Rectal smooth muscle tissue (tissue), 1 donor: ENCODE results near the gene WIPF1.
A peak's percentile ranks its signal among the peaks of the same experiment; 100 is the strongest.

Source experiments
- H3K27ac ChIP-seq: one replicate; pipeline ENCODE4 v1.7.0; 2013; ENCODE audit warnings: low read depth, low read length, inconsistent platforms
- H3K27me3 ChIP-seq: one replicate; pipeline ENCODE4 v1.7.0; 2013; ENCODE audit warnings: low read length; ENCODE audit not compliant: control insufficient read depth, insufficient read depth
- H3K36me3 ChIP-seq: one replicate; pipeline ENCODE4 v1.7.0; 2013; ENCODE audit warnings: low read length; ENCODE audit not compliant: control insufficient read depth, insufficient read depth
- H3K4me1 ChIP-seq: one replicate; pipeline ENCODE4 v1.7.0; 2013; ENCODE audit warnings: low read length; ENCODE audit not compliant: control insufficient read depth, insufficient read depth
- H3K4me3 ChIP-seq: one replicate; pipeline ENCODE4 v1.7.0; 2013; ENCODE audit warnings: low read length
- H3K9ac ChIP-seq: one replicate; pipeline ENCODE4 v1.7.0; 2013; ENCODE audit warnings: low read length

The WIPF1 gene

GRCh38 chr2:174615871-174616436 lies 18.4 kb upstream of the WIPF1 start:
- no peaks in the 10 kb centered on the region for H3K27me3 ChIP-seq
- H3K36me3 ChIP-seq, result no peaks in the 10 kb centered on the region
- H3K9ac ChIP-seq, result no peak overlapping the region
- no peak overlapping the region for H3K4me3 ChIP-seq
- no peak overlapping the region for H3K27ac ChIP-seq
- H3K4me1 ChIP-seq, result peaks cover 1% of the 10 kb centered on the region

DNA sequence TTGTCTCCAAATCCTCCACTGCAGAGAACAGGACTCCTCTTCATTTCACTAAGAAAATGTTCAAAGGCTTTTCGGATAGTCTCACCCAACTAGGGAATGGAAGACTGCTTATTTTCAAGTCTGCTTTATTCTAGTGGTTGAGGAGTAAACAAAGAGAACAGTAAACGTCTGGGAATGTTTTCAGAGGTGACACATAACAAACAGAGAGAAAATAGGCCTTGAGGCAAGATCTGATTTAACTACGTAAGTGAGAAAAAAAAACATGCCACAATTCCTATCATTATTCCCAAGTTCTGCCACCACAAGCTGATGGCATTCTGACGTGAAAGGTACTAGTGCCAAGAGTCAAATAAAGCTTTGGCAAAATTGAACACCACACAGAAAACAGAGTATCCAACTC lies 16.7 kb upstream of the WIPF1 start:
- Histone ChIP-seq H3K27ac (no peak overlapping the region), H3K4me3 (no peak overlapping the region), H3K9ac (no peak overlapping the region), H3K36me3 (no peaks in the 10 kb centered on the region), H3K27me3 (no peaks in the 10 kb centered on the region), H3K4me1 (peaks cover 7% of the 10 kb centered on the region)

DNA sequence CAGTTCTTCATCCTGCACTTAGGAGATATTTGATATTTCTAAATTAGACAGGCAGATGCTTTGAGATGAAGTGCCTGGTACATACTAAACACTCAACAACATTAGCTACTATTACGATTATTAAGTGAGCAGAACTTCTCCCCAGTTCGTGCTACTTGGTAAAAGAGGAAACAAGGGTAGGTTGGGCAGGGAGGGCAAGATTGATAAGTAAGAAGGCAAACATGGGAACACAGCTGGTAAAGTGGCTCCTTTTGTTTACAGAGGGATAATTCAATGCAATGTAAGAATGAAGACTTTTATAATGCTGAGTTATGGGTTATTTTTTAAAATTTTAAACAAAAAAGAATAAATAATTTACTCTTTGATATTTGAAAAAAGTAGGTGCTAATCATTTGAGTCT lies 15.9 kb upstream of the WIPF1 start:
- Histone ChIP-seq H3K4me3 (no peak overlapping the region), H3K27ac (no peak overlapping the region), H3K9ac (no peak overlapping the region), H3K4me1 (peaks cover 7% of the 10 kb centered on the region), H3K36me3 (no peaks in the 10 kb centered on the region), H3K27me3 (no peaks in the 10 kb centered on the region)

DNA sequence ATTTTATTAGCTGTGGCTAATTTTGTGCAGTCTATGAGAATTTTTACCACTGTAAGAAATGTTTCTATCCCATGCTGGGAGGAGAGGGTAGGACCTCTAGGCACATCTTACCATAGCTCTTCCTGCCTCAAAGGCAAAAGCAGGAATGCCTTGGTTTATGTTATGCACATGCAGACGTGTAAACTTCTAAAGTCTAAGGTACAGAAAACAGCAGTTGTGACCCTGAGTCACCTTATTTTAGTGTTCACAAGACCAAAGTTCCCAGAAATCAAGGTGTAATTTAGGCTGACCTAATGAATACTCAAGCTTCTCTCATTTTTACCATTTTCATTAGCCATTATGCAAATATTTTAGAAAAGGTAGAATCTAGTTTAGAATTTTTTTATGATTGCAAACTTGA lies 15.4 kb upstream of the WIPF1 start:
- H3K27me3 ChIP-seq, result no peaks in the 10 kb centered on the region
- no peak overlapping the region for H3K4me3 ChIP-seq
- peaks cover 10% of the 10 kb centered on the region for H3K4me1 ChIP-seq
- H3K36me3 ChIP-seq, result no peaks in the 10 kb centered on the region
- no peak overlapping the region for H3K27ac ChIP-seq
- H3K9ac ChIP-seq, result no peak overlapping the region

GRCh38 chr2:174611854-174612253 lies 14.2 kb upstream of the WIPF1 start:
- Histone ChIP-seq H3K36me3 (no peaks in the 10 kb centered on the region), H3K9ac (no peak overlapping the region), H3K4me3 (no peak overlapping the region), H3K27ac (no peak overlapping the region), H3K4me1 (peaks cover 18% of the 10 kb centered on the region), H3K27me3 (no peaks in the 10 kb centered on the region)

DNA sequence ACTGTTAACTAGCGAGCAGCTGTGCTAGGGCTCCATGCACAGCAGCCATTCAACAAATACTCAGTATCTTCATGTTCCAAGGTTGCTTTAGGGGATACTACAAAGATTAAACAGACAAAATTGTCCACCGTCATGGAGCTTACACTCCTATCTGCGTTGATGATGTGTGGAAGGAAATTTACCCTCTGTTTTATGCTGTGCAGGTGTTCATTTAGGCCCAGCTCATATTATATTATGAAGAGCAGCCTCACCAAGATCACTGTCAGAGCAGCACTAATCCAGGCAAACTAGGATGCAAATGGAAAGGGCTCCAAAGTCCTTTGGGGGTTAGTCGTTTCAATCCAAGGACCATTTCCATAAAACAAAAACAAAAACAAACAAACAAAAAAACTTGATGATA lies 13.4 kb upstream of the WIPF1 start:
- Histone ChIP-seq H3K9ac (no peak overlapping the region), H3K27ac (no peak overlapping the region), H3K27me3 (no peaks in the 10 kb centered on the region), H3K36me3 (no peaks in the 10 kb centered on the region), H3K4me1 (peaks cover 24% of the 10 kb centered on the region), H3K4me3 (no peak overlapping the region)

DNA sequence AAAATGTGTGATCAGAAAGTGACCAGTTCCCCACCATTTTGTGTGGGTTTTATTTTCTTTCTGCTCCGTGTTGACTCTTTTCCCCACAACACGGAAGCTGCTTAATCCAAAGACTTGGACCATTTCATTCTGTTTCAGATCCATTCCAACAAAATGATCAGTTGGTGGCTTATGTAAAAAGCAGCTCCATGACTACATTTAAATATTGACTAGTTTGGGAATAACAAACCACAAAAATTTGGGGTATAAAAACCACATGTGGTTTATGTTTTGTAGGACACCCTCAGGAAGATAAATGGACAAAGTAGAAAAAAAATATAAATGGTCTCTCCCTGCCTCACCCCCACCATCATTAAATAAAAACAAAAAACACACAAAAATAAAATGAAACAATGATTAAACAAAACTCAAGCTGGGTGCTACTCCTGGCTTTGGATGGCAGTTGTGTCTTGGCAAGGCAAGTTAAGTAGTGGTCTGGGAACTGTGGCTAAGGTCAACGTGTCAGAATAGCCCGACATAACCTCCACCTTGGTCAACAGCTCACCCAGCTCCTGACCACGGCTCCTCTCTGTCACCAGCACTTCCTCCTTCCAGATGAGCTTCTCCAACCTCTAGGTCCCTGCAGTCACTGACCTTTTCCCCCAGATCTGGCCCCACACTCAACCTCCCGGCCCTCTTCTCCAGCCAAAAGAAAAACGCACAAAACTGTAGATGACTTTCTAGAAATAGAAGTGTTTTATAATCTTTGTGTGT lies 12.8 kb upstream of the WIPF1 start:
- Histone ChIP-seq H3K36me3 (no peaks in the 10 kb centered on the region), H3K9ac (no peak overlapping the region), H3K27me3 (no peaks in the 10 kb centered on the region), H3K4me1 (peaks cover 24% of the 10 kb centered on the region), H3K27ac (peak overlapping the region; percentile 4), H3K4me3 (no peak overlapping the region)

GRCh38 chr2:174609261-174609660 lies 11.7 kb upstream of the WIPF1 start:
- H3K4me1 ChIP-seq, result peaks cover 24% of the 10 kb centered on the region
- no peak overlapping the region for H3K4me3 ChIP-seq
- H3K27ac ChIP-seq, result no peak overlapping the region
- H3K36me3 ChIP-seq, result no peaks in the 10 kb centered on the region
- H3K9ac ChIP-seq, result no peak overlapping the region
- no peaks in the 10 kb centered on the region for H3K27me3 ChIP-seq

- Histone ChIP-seq H3K36me3 (no peaks in the 10 kb centered on the region), H3K27ac (no peak overlapping the region), H3K27me3 (no peaks in the 10 kb centered on the region), H3K9ac (no peak overlapping the region), H3K4me3 (no peak overlapping the region), H3K4me1 (peaks cover 24% of the 10 kb centered on the region)
Observed at GRCh38 chr2:174608866-174609214, 11.2 kb upstream of the WIPF1 start.

- Histone ChIP-seq H3K4me3 (no peak overlapping the region), H3K36me3 (no peaks in the 10 kb centered on the region), H3K4me1 (peaks cover 24% of the 10 kb centered on the region), H3K9ac (no peak overlapping the region), H3K27me3 (no peaks in the 10 kb centered on the region), H3K27ac (no peak overlapping the region)
Observed at GRCh38 chr2:174607989-174608865, 10.6 kb upstream of the WIPF1 start.

GRCh38 chr2:174607584-174607983 lies 10.0 kb upstream of the WIPF1 start:
- Histone ChIP-seq H3K36me3 (no peaks in the 10 kb centered on the region), H3K27me3 (no peaks in the 10 kb centered on the region), H3K4me3 (no peak overlapping the region), H3K4me1 (peaks cover 28% of the 10 kb centered on the region), H3K9ac (no peak overlapping the region), H3K27ac (no peak overlapping the region)

GRCh38 chr2:174606336-174606735 lies 8.7 kb upstream of the WIPF1 start:
- no peak overlapping the region for H3K9ac ChIP-seq
- H3K4me1 ChIP-seq, result peaks cover 28% of the 10 kb centered on the region
- H3K27me3 ChIP-seq, result no peaks in the 10 kb centered on the region
- H3K27ac ChIP-seq, result peak overlapping the region; percentile 66
- no peaks in the 10 kb centered on the region for H3K36me3 ChIP-seq
- no peak overlapping the region for H3K4me3 ChIP-seq
